KG1 (cell line): Measurements from ENCODE around the gene RNPS1.

ENCODE experiments used
- DNase-seq: peaks from one replicate; lab custom pipeline; 2025; lab: John Stamatoyannopoulos, UW

The RNPS1 gene

GRCh38 chr16:2213817-2214718, 53.9 kb downstream of the RNPS1 start:
- no peak for DNase-seq

- no peak for DNase-seq
Observed at GRCh38 chr16:2212362-2213324, 55.3 kb downstream of the RNPS1 start.

- DNase-seq, result no peak
Observed at GRCh38 chr16:2211923-2212347, 56.0 kb downstream of the RNPS1 start.

GRCh38 chr16:2210386-2211365, 57.2 kb downstream of the RNPS1 start, which contains the start of gene BRICD5:
BRICD5 (minus strand) TSS chr16:2210863; CDS start chr16:2210833, 30 bp downstream.
- no peak for DNase-seq

- no peak for DNase-seq
Observed at GRCh38 chr16:2210009-2210332, 58.0 kb downstream of the RNPS1 start.

- no peak for DNase-seq
Observed at GRCh38 chr16:2209258-2210008, 58.5 kb downstream of the RNPS1 start.

GRCh38 chr16:2208772-2209171, 59.2 kb downstream of the RNPS1 start:
- no peak for DNase-seq

GRCh38 chr16:2208308-2208707, 59.6 kb downstream of the RNPS1 start:
- DNase-seq, result no peak

GRCh38 chr16:2207872-2208271, 60.1 kb downstream of the RNPS1 start:
- DNase-seq, result no peak

GRCh38 chr16:2206780-2207433, 61.0 kb downstream of the RNPS1 start:
- DNase-seq, result no peak

- no peak for DNase-seq
Observed at GRCh38 chr16:2206420-2206779, 61.5 kb downstream of the RNPS1 start.

GRCh38 chr16:2205967-2206313, 62.0 kb downstream of the RNPS1 start:
- DNase-seq, result no peak

GRCh38 chr16:2205104-2205966, 62.6 kb downstream of the RNPS1 start, which contains the start of gene MLST8:
MLST8 (plus strand) TSS chr16:2205454; CDS start chr16:2206086, 632 bp downstream.
- DNase-seq, result peak; percentile 92

GRCh38 chr16:2204416-2205103, 63.4 kb downstream of the RNPS1 start:
- DNase-seq, result no peak
